GM08714 (cell line): ENCODE measurements around the gene ZDHHC5.

Experiments
- H3K4me3 ChIP-seq: fragments of 200-500 bp; sonication (Bioruptor generic); 2 replicates; pipeline ENCODE4 v1.5.1; 2014; ENCODE audit warnings: mild to moderate bottlenecking, low read length, inconsistent platforms
- ZNF274 ChIP-seq: IDR thresholded peaks from 2 replicates; pipeline ENCODE4 v1.6.1; 2012; ENCODE audit warnings: mild to moderate bottlenecking, low read depth, low read length

Gene ZDHHC5

DNA sequence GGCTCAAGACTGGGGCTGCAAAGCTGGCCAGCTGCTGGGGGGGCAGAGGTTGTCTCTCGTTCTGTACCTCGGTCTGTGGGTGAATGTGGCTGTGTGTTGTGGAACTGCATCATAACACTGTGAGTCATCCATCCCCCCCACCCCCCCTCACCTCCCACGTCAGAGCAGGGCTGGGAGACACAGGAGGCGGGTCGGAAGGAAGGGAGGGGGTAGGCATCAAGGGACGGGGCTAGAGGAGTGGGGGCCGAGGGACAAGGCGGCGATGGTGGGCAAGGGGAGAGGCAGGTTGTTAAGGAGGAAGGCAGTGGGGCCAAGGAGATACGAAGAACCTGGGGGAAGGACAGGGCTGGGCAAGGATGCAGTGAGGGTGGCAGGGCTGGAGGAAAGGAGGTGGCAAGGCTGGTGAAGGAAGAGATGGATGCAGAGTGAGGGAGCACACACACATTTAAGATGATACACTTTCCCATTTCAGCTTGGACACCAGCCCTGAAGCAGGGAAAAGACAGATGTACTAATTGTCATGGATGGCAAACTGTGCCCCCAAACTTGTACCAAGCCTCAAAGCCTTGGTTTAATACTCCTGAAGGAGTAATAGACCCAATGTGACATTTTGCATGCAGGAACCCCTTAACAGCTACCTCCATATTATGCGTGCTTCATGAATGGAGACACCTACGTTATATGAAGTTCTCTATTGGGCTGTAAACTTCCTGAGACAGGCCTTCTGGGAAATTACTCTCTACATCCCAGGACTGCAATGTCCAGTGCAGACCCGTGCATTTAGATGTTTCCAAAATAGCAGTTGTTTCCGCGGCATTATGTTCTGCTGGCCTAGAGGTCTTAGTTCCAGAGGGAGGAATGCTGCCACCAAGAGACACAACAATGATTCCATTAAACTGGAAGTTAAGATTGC, 17.8 kb upstream of the ZDHHC5 start, which contains the start of gene YPEL4:
Gene YPEL4 (minus strand): TSS at position 87 of the 913 bp plus-strand sequence. CDS start 2,805 bp downstream, outside the sequence.
- no peak within 1 kb of the TSS; the same call in 1 of the 2 replicates for H3K4me3 ChIP-seq
- no peak for TF ChIP-seq ZNF274

DNA sequence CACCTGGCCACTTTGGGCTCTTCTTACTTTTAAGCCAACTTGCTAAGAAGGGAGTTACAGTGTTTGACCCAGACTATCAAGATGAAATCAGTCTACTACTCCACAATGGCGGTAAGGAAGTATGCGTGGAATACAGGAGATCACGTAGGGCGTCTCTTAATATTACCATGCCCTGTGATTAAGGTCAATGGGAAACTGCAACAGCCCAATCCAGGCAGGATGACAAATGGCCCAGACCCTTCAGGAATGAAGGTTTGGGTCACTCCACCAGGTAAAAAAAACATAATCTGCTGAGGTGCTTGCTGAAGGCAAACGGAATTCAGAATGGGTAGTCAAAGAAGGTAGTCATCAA, 17.2 kb upstream of the ZDHHC5 start:
- H3K4me3 ChIP-seq, result no peak overlapping the region
- no peak for TF ChIP-seq ZNF274

DNA sequence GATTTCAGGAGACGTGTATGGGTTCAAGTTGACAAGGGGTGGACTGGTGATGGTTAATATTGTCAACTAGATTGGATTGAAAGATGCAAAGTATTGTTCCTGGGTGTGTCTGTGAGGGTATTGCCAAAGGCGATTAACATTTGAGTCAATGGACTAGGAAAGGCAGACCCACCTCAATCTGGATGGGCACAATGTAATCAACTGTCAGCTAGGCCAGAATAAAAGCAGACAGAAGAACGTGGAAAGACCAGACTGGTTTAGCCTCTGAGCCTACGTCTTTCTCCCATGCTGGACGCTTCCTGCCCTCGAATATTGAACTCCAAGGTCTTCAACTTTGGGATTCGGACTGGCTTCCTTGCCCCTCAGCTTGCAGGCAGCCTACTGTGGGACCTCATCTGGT, 16.5 kb upstream of the ZDHHC5 start:
- no peak for TF ChIP-seq ZNF274
- no peak overlapping the region for H3K4me3 ChIP-seq

DNA sequence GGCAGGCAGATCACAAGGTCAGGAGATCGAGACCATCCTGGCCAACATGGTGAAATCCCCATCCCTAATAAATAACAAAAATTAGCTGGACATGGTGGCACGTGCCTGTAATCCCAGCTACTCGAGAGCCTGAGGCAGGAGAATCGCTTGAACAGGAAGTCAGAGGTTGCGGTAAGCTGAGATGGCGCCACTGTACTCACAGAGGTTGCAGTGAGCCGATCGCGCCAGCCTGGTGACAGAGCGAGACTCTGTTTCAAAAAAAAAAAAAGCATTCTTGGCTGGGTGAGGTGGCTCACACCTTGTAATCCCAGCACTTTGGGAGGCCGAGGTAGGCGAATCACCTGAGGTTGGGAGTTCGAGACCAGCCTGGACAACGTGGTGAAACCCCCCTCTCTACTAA, 15.7 kb upstream of the ZDHHC5 start:
- H3K4me3 ChIP-seq, result peak overlapping the region; percentile 23; the same call in 1 of the 2 replicates

DNA sequence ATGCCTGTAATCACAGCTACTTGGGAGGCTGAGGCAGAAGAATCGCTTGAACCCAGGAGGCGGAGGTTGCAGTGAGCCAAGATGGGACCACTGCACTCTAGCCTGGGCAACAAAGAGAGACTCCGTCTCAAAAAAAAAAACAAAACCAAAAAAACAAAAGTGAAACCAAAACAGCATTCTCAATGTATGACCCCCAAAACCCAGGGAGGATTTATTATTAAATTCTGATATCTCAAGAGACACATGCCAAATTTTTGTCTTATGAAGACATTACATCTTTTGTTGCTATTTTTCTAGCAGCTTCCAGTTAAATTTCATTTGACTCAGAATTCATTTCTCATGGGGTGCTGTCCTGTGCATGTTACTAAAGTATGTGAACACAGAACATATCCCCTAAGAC, 15.3 kb upstream of the ZDHHC5 start:
- H3K4me3 ChIP-seq, result peak overlapping the region; percentile 23; the same call in 1 of the 2 replicates

DNA sequence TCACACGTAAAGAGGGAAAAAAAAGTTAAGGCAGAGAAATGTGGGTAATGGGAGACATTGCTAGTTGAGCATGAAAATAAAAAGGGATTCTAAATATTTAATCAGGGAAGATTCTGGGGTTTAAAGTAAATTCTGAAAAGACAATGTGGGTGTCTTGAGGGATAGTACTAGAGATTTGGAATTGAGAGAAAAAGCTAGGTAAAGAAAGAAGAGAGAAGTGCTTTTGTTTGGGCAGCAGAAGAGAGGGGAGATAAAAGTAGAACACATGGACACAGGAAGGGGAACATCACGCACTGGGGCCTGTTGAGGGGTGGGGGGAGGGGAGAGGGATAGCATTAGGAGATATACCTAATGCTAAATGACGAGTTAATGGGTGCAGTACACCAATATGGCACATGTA, 14.8 kb upstream of the ZDHHC5 start:
- no peak overlapping the region for H3K4me3 ChIP-seq
- no peak for TF ChIP-seq ZNF274

More for the DNA sequence above, 15.3 kb upstream of the ZDHHC5 start:
- TF ChIP-seq ZNF274, result no peak

DNA sequence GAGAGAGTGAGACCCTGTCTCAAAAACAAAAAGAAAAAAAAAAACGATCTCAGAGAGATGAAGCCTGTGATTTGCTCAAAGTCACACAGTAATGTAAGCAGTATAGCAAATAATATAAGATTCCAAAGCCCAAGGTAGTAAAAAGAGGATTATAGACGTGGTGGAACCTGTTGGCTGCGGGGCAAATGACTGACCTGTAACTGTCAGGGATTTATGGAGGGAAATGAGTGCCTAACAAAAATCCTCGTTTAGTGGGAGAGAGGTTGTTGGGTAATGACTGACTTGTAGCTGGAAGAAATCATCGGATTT, 11.1 kb upstream of the ZDHHC5 start:
- TF ChIP-seq ZNF274, result no peak
- H3K4me3 ChIP-seq, result peak overlapping the region; percentile 69; the same call in 1 of the 2 replicates

DNA sequence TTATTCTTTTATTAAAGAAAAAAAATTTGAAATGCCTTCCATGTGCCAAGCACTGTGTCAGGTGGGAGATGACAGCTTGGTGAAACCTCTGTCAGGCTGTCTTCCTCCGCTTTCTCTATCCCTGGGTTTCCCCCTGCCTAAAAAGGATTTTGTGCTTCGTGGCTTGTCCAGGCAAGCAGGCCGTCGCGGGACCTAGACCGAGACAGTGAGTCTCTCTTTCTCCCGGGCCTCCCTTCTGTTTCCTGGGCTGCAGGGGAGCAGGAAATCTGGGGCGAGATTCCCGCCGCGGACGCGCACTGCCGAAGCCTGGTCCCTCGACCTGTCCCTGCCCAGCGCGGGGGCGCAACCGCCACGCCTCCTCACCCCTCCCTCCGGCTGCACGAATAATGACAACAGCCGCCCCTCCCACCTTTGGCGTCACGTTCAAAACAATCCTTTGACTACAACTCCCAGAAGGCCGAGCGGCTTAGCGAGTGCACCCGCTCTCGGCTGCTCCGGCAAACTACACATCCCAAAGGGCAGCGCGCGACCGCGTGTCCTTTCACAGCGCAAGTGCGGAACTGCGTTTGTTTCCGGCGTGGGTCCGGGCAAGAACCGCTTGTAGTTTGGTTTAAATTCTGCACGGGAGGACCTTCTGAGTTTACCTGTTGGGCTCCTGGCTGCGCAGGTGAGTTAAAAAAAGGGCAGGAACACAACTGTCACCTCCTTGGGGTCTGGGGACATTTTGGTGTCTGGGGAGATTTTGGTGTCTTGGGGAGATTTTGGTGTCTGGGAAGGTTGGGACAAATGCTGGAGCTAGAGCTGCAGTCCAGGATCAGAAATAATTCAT, 10.5 kb upstream of the ZDHHC5 start, which contains the start of gene CLP1:
Gene CLP1 (plus strand): TSS at position 569 of the 829 bp plus-strand sequence. CDS start 1,715 bp downstream, outside the sequence.
- no peak for TF ChIP-seq ZNF274
- H3K4me3 ChIP-seq, result peak within 1 kb of the TSS; percentile 97

DNA sequence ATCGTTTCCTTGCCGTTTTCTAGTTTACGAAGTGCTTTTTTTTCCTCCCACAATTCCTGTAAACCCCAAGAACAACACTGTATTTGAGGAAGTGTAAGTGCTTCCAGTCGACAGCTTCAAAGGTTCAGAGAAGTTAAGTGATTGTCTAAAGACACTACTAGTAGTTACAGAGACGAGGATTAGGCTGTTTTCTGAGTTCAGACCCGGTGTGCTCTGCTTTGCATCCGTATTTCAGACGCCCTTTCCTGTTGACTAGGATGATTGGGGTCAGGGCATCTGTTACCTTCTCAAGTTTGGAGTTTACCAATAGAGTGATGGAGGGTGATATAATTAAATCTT, 9.9 kb upstream of the ZDHHC5 start:
- peak overlapping the region; percentile 97 for H3K4me3 ChIP-seq
- no peak for TF ChIP-seq ZNF274

DNA sequence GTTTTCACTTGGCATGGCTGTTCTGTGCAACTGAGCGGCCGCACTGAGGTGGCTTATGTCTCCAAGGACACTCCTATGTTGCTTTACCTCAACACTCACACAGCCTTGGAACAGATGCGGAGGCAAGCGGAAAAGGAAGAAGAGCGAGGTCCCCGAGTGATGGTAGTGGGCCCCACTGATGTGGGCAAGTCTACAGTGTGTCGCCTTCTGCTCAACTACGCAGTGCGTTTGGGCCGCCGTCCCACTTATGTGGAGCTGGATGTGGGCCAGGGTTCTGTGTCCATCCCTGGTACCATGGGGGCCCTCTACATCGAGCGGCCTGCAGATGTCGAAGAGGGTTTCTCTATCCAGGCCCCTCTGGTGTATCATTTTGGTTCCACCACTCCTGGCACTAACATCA, 8.2 kb upstream of the ZDHHC5 start:
- H3K4me3 ChIP-seq, result no peak overlapping the region
- TF ChIP-seq ZNF274, result no peak

DNA sequence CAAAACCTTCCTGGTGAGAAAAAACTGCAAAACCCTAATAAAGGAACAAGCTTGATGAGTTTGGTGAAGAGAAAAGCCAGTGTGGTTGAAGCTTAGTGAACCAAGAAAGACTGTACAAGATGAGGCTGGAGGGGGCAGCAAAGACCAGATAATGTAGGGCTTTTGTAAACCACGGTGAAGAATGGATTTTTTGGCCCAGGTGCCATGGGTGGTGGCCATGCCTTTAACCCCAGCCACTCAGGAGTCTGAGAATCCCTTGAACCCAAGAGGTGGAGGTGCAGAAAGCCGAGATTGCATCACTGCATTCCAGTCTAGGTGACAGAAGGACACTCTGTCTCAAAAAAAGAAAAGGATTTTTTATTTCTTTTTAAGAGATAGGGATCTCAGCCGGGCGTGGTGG, 5.0 kb upstream of the ZDHHC5 start:
- H3K4me3 ChIP-seq, result no peak overlapping the region
- no peak for TF ChIP-seq ZNF274

DNA sequence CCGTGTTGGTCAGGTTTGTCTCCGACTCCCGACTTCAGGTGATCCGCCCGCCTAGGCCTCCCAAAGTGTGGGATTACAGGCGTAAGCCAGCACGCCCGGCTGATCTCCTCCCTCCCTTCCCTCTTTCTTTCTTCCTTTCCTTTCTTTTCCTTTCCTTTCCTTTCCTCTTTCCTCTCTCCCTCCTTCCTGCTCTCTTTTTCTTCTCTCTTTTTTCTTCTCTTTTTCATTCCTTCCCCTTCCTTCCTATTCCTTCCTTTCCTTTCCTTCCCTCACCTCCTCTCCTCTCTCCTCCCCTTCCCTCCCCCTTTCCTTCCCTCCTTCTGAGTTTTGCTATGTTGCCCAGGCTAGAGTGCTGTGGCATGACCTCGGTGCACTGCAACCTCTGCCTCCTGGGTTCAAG, 3.9 kb upstream of the ZDHHC5 start:
- no peak overlapping the region for H3K4me3 ChIP-seq
- no peak for TF ChIP-seq ZNF274

DNA sequence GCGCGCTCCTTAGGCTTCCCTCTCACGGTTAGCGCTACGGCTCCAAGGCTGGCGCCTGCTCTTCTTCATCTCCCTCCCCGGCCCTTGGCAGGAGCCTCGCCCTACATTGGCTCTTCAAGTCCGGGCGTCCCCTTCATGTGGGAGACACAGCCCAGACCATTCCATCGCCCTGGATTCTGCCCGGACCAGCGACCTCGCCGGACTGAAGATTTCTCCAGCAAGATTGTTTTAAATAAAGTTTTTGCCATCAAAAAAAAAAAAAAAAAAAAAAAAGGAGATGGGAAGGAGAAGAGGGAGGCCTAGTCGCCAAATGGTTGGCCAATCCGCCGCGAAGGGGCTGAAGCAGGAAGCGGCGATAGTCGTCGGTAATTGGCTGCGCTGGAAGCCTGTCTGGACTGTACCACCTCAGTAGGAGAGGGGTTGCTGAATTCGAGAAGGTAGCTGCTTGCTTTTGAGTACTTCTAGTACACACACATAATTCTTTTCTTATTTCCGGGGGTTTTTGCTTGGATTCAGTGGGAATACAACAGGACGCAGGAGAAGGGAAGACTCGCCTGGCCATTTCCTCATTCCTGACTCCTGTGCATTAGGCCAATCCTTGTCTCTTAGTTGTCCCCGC, 688 bp upstream of the ZDHHC5 start:
- peak overlapping the region; percentile 63 for H3K4me3 ChIP-seq
- no peak for TF ChIP-seq ZNF274

DNA sequence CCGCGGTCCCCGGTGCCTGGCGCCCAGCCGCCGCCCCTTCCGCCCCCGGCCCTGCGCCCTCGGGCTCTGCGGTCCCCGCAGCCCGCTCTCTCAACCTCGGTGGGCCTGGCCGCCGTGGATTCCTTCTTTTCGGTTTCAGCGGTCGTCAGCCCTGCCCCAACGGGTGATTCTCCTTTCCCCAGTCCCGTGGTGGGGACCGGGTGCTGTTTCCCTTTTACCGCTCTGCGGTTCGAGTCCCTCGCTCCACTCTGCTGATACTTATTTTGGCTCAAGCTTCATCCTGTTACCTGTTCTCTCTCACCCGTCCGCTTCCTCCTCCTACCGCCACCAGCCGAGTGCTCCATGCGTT, 494 bp downstream of the ZDHHC5 start:
- TF ChIP-seq ZNF274, result no peak
- H3K4me3 ChIP-seq, result peak overlapping the region; percentile 97

DNA sequence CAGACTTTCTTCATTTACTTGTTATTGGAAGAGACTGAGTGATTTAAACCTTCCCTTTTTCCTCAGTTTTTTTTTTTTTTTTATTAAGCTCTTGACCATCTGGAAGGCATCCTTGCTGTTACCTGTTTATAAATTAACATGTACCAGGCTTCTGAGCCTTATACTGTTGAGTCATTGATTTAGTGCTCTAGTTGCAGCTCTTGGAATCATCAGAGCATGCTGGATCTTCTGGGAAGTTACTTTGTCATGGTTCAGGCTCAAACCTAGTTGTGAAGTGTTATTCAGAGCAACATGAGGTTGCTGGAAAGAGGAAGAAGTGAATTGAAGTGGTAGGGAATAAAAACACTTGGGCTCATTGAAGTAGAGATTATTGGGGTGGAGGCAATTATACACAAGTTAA, 6.3 kb downstream of the ZDHHC5 start:
- no peak for TF ChIP-seq ZNF274
- no peak overlapping the region for H3K4me3 ChIP-seq
